ENCODE data around the gene FAM185A. TPM values are rescaled to one million over a fixed set of nuclear protein-coding genes. Genes with fewer than 3 reads are reported as not detected.

The FAM185A gene
- total and polyA plus RNA-seq, 11 donors: 3.4 to 10.2 (median 8.0) TPM

GRCh38 chr7:102830197-102830596 lies 81.4 kb downstream of the FAM185A start:
- TF ChIP-seq, protein P1, sequence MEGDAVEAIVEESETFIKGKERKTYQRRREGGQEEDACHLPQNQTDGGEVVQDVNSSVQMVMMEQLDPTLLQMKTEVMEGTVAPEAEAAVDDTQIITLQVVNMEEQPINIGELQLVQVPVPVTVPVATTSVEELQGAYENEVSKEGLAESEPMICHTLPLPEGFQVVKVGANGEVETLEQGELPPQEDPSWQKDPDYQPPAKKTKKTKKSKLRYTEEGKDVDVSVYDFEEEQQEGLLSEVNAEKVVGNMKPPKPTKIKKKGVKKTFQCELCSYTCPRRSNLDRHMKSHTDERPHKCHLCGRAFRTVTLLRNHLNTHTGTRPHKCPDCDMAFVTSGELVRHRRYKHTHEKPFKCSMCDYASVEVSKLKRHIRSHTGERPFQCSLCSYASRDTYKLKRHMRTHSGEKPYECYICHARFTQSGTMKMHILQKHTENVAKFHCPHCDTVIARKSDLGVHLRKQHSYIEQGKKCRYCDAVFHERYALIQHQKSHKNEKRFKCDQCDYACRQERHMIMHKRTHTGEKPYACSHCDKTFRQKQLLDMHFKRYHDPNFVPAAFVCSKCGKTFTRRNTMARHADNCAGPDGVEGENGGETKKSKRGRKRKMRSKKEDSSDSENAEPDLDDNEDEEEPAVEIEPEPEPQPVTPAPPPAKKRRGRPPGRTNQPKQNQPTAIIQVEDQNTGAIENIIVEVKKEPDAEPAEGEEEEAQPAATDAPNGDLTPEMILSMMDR (IDR thresholded peaks at IDR 0.05): no peak
- TF ChIP-seq POLR2A (IDR thresholded peaks at IDR 0.05): no peak
- no peak for DNase-seq
- ATAC-seq: no peak
- Histone ChIP-seq H3K4me1 (peaks cover 0 to 15% (median 0%) of the 10 kb centered on the region in 12 donors), H3K4me3 (no peak overlapping the region), H3K36me3 (peaks cover 0 to 16% (median 3%) of the 10 kb centered on the region in 9 donors), H3K9me3 (no peaks in the 10 kb centered on the region), H3K27ac (no peak overlapping the region), H3K27me3 (no peaks in the 10 kb centered on the region)
- 85 to 90% (median 88%) methylated on average over 2 of the region's 2 CpGs for WGBS, 4 donors
- intact Hi-C loops (cut with DNase I): no loop called here

DNA sequence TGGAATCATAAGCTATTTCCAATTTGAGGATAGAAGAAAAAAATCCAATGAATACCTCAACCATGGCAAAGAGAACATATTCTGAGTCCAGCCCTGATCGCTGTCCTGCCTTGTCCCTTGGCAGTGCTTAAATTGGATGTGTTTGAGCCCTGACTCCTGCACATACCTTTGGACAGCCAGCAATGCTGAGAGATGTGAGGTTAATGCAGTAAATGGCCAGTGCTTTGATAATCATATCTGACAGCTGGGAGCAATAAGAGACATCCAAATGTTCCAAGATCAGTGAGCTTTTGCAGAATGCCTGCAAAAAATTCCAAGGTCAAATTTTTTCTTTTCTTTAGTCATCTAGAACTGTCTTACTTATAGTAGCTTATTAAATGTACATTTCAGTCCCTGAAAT lies 83.9 kb downstream of the FAM185A start:
- intact Hi-C loops (cut with DNase I): no loop called here
- H3K27me3 ChIP-seq: no peaks in the 10 kb centered on the region

GRCh38 chr7:102833343-102833742 lies 84.5 kb downstream of the FAM185A start:
- no peak overlapping the region for H3K4me3 ChIP-seq
- 90 to 96% (median 93%) methylated on average over 5 of the region's 5 CpGs for WGBS, 4 donors
- H3K27me3 ChIP-seq: no peaks in the 10 kb centered on the region
- intact Hi-C loops (cut with DNase I): no loop called here
- H3K27ac ChIP-seq: no peak overlapping the region
- DNase-seq (no peak), ATAC-seq (no peak)
- TF ChIP-seq, protein P1 (IDR thresholded peaks at IDR 0.05): no peak
- TF ChIP-seq POLR2A (IDR thresholded peaks at IDR 0.05): no peak
- peaks cover 0 to 10% (median 3%) of the 10 kb centered on the region in 9 donors for H3K36me3 ChIP-seq
- no peaks in the 10 kb centered on the region for H3K9me3 ChIP-seq
- H3K4me1 ChIP-seq: peaks cover 0 to 17% (median 0%) of the 10 kb centered on the region in 12 donors

More for the DNA sequence above, 83.9 kb downstream of the FAM185A start:
- DNase-seq: no peak
- 48 to 70% (median 65%) methylated on average over 1 of the region's 1 CpG for WGBS, 4 donors
- Histone ChIP-seq H3K36me3 (peaks cover 0 to 10% (median 3%) of the 10 kb centered on the region in 9 donors), H3K4me1 (peaks cover 0 to 17% (median 0%) of the 10 kb centered on the region in 12 donors), H3K9me3 (no peaks in the 10 kb centered on the region), H3K4me3 (no peak overlapping the region), H3K27ac (no peak overlapping the region)
- ATAC-seq: no peak
- no peak for TF ChIP-seq POLR2A (IDR thresholded peaks at IDR 0.05)
- TF ChIP-seq, protein P1 (IDR thresholded peaks at IDR 0.05): no peak

DNA sequence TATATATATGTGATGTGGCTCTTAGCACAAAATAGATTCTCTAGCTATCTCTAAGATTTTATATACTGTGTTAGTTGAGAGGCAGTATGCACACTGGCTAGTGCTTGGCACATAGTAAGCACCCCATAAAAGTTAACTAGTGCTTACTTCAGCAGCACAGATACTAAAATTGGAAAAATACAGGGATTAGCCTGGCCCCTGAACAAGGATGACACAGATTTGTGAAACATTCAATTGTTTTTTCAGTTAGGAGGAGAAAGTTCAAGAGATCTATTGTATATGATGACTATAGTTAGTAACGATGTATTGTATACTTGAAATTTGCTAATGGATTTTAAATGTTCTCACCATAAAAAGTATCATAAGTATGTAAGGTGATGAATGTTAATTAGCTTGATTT lies 85.7 kb downstream of the FAM185A start:
- intact Hi-C loops (cut with DNase I): no loop called here
- no peak for ATAC-seq

More for the DNA sequence above, 85.7 kb downstream of the FAM185A start:
- H3K9me3 ChIP-seq: no peaks in the 10 kb centered on the region
- H3K27me3 ChIP-seq: no peaks in the 10 kb centered on the region
- 87 to 98% (median 94%) methylated on average over 1 of the region's 1 CpG for WGBS, 4 donors
- TF ChIP-seq, protein P1 (IDR thresholded peaks at IDR 0.05): no peak
- TF ChIP-seq POLR2A (IDR thresholded peaks at IDR 0.05): no peak
- H3K4me3 ChIP-seq: no peak overlapping the region
- no peak overlapping the region for H3K27ac ChIP-seq
- peaks cover 0 to 15% (median 0%) of the 10 kb centered on the region in 12 donors for H3K4me1 ChIP-seq
- no peak for DNase-seq
- H3K36me3 ChIP-seq: peaks cover 0 to 5% (median under 1%) of the 10 kb centered on the region in 9 donors

Measured in heart left ventricle (tissue), 16 donors.